Measurements from ENCODE around the gene DPP10.
A peak's percentile ranks its signal among the peaks of the same experiment; 100 is the strongest.

DPP10 gene

DNA sequence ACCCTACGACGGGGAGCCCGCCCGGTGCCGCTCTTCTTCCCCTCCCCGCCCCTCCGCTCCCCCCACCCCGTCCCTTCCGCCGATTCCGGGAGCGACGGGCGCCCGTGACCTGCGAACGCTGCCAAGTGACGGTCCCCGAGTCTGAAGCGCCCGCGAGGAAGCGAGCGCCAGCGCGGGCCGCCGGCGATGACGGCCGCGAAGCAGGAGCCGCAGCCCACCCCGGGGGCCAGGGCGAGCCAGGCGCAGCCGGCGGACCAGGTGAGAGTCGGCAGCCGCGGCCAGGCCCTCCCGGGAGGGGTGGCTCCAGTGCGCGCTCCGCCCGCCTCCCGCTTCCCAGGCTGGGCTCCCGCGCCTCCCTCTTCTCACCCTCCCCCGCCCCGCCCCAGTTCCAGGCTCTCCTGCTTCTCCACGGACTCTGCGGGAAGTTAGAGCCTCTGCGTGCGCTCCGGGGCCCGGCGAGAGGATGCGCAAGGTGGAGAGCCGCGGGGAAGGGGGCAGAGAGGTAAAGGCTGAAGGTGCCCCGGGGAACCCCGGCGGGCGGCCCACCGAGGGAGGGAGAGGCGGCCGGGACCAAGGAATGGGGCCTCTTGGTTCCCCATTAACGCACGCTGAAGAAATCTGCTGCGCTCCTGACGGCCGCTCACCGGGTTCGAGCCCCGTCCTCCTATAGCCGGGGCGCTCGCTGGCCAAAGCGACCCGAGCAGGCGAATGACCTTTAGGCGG is 719.5 kb downstream of the DPP10 start:
- no CpG with 5 or more reads among the region's 83 CpGs for WGBS (ENCODE audit: insufficient coverage, insufficient read length)
- no peaks in the 10 kb centered on the region for H3K36me3 ChIP-seq (ENCODE audit: control insufficient read depth, insufficient read depth, low read length)
- peak overlapping the region; percentile 66 for H3K4me3 ChIP-seq (ENCODE audit: low read length)
- no peak overlapping the region for H3K27ac ChIP-seq (ENCODE audit: low read length)
- peak; percentile 11 for DNase-seq (ENCODE audit: low read depth, low spot score)
- peaks cover 2% of the 10 kb centered on the region; the same call in 1 of the 2 replicates for H3K4me1 ChIP-seq (ENCODE audit: control insufficient read depth, insufficient read depth, low read length)
- peaks cover 20% of the 10 kb centered on the region for H3K27me3 ChIP-seq (ENCODE audit: control insufficient read depth, insufficient read depth, low read length)
- no peaks in the 10 kb centered on the region for H3K9me3 ChIP-seq (ENCODE audit: control insufficient read depth, insufficient read depth, low read length)

DNA sequence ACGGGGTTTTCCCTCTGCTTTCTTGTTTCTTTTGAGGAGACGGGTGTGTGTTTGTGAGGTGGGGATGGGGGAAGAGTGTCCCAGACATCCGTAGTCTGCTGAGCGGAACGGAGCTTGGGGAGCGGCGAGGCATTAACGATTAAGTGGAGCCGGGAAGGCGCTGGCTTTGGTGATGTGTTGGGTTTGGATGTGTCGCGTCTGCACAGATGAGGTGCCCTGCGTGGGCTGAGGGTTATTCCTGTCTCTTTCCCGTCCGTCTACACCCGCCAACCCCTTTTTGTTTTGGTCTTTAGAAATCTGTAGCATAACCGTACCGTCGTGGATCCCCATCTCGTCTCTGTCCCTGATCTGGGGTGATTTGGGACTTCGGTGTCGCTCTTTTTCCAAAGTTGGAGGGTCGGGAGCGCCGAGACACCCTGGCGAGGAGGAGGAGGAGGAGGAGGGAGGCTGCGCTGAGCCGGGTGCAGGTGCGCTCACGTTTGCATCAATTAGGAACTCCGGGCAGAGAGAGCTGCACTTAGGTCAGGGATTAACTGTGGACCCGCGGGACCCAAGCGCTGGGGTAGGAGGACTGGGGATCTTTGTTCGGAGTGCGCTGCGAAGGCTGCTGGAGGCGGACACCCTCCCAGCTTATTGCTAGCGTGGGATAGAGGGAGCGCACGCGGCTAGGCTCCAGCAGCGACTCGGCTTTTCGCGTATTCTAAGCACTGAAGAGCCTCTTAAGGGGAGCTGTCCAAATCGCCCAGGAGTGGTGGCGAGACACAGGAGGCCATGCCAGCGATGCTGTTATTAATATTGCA is 720.3 kb downstream of the DPP10 start:
- no CpG with 5 or more reads among the region's 49 CpGs for WGBS (ENCODE audit: insufficient coverage, insufficient read length)
- H3K4me1 ChIP-seq (ENCODE audit: control insufficient read depth, insufficient read depth, low read length) = peaks cover 2% of the 10 kb centered on the region; the same call in 1 of the 2 replicates
- H3K4me3 ChIP-seq (ENCODE audit: low read length) = peak overlapping the region; percentile 66; the same call in 1 of the 2 replicates
- H3K27ac ChIP-seq (ENCODE audit: low read length) = no peak overlapping the region
- no peaks in the 10 kb centered on the region for H3K36me3 ChIP-seq (ENCODE audit: control insufficient read depth, insufficient read depth, low read length)
- H3K9me3 ChIP-seq (ENCODE audit: control insufficient read depth, insufficient read depth, low read length) = no peaks in the 10 kb centered on the region
- DNase-seq (ENCODE audit: low read depth, low spot score) = peak; percentile 1
- peaks cover 20% of the 10 kb centered on the region for H3K27me3 ChIP-seq (ENCODE audit: control insufficient read depth, insufficient read depth, low read length)

DNA sequence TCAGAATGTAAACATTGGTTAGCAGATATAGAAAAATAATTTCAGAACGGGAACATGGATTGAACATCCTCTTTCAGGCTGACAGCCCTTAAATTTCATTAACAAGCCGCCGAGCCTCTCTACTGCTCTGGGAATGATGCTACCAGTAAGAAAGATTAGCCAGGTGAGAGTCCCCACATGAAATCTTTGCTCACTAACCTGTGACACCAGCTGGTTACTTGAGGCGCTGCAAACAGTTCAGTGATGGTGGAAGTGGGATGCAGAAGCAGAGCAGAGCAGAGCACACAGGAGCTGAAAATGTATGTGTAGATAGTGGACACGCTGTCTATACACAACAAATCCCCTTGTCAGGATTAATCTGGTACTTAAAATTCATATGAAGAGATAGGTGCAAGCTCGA is 721.1 kb downstream of the DPP10 start:
- Histone ChIP-seq H3K27ac (ENCODE audit: low read length) (no peak overlapping the region), H3K27me3 (ENCODE audit: control insufficient read depth, insufficient read depth, low read length) (peaks cover 20% of the 10 kb centered on the region), H3K4me3 (ENCODE audit: low read length) (no peak overlapping the region), H3K36me3 (ENCODE audit: control insufficient read depth, insufficient read depth, low read length) (no peaks in the 10 kb centered on the region), H3K4me1 (ENCODE audit: control insufficient read depth, insufficient read depth, low read length) (peaks cover 2% of the 10 kb centered on the region; the same call in 1 of the 2 replicates), H3K9me3 (ENCODE audit: control insufficient read depth, insufficient read depth, low read length) (no peaks in the 10 kb centered on the region)
- peak; percentile 2 for DNase-seq (ENCODE audit: low read depth, low spot score)
- no CpG with 5 or more reads among the region's 6 CpGs for WGBS (ENCODE audit: insufficient coverage, insufficient read length)

DNA sequence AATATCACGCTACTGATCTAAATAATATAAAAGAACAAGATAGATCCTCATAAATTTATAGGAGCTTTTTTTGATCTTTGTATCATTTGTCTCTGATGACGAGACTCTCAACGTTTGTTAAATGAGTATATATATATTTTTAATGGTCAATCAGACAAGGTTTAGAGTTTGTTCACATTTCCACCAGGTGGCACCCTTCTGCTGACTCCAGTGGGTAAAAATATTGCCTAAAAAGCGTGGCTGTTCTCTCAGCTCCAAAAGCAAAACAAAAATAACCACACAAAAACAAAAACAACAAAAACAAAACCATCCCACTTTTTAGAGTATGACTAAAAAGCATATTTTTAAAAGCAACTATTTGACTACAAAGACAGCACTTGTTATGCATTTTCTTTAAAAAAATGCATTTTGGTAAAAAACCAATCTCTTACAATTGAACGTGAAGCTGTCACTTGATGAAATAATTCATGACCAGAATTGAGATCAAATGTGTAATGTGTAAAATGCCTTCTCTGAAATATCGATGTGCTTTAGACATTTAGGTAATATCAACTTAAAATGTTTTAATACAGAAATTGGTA is 723.2 kb downstream of the DPP10 start:
- H3K9me3 ChIP-seq (ENCODE audit: control insufficient read depth, insufficient read depth, low read length) = no peaks in the 10 kb centered on the region
- H3K27ac ChIP-seq (ENCODE audit: low read length) = no peak overlapping the region
- H3K27me3 ChIP-seq (ENCODE audit: control insufficient read depth, insufficient read depth, low read length) = peaks cover 16% of the 10 kb centered on the region
- no CpG with 5 or more reads among the region's 6 CpGs for WGBS (ENCODE audit: insufficient coverage, insufficient read length)
- no peaks in the 10 kb centered on the region for H3K4me1 ChIP-seq (ENCODE audit: control insufficient read depth, insufficient read depth, low read length)
- H3K36me3 ChIP-seq (ENCODE audit: control insufficient read depth, insufficient read depth, low read length) = no peaks in the 10 kb centered on the region
- no peak overlapping the region for H3K4me3 ChIP-seq (ENCODE audit: low read length)
- peak; percentile 7 for DNase-seq (ENCODE audit: low read depth, low spot score)

DNA sequence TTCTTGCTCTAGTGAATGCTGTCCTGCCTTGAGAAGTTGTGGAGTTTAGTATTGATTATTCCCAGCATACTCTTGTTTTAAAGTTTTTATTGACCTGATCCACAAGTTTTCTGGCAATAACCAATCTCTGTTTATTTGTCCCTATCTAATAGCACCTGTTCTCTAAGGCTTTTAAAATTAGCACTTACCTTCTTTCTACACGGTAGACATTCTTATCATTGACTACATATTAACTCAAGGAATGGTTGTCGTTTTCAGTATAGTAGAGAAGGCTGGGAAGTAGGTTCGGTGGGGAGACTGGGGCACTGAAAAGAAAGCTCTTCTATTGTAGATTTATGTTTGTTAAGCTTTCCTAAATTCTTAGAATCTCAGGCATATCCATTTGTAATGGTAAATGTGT is 726.0 kb downstream of the DPP10 start:
- Histone ChIP-seq H3K9me3 (ENCODE audit: control insufficient read depth, insufficient read depth, low read length) (no peaks in the 10 kb centered on the region), H3K4me3 (ENCODE audit: low read length) (no peak overlapping the region), H3K27me3 (ENCODE audit: control insufficient read depth, insufficient read depth, low read length) (peaks cover 2% of the 10 kb centered on the region; the same call in 1 of the 2 replicates), H3K36me3 (ENCODE audit: control insufficient read depth, insufficient read depth, low read length) (no peaks in the 10 kb centered on the region), H3K27ac (ENCODE audit: low read length) (no peak overlapping the region), H3K4me1 (ENCODE audit: control insufficient read depth, insufficient read depth, low read length) (no peaks in the 10 kb centered on the region)
- no peak for DNase-seq (ENCODE audit: low read depth, low spot score)
- no CpG with 5 or more reads among the region's 3 CpGs for WGBS (ENCODE audit: insufficient coverage, insufficient read length)

DNA sequence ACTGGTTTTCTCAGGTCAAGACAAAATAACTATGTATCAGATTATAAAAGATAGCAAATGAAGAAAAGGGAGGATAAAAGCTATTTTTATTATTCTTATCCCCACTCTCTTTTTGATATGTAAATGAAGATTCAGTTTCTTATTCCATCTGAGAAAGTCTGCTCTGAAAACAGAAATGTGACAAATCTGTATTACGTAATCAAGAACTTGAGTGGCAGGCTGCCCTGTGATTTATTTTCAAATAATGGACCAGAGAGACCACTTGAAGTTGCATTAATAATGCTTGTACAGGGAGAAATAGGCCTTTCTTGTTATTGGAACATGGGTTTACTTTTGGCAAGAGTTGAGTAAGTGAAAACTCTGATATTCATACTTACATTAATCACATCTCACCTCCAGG is 727.4 kb downstream of the DPP10 start:
- no peaks in the 10 kb centered on the region for H3K27me3 ChIP-seq (ENCODE audit: control insufficient read depth, insufficient read depth, low read length)
- no peak overlapping the region for H3K4me3 ChIP-seq (ENCODE audit: low read length)
- DNase-seq (ENCODE audit: low read depth, low spot score) = no peak
- no peaks in the 10 kb centered on the region for H3K4me1 ChIP-seq (ENCODE audit: control insufficient read depth, insufficient read depth, low read length)
- no CpG with 5 or more reads among the region's 1 CpG for WGBS (ENCODE audit: insufficient coverage, insufficient read length)
- no peaks in the 10 kb centered on the region for H3K36me3 ChIP-seq (ENCODE audit: control insufficient read depth, insufficient read depth, low read length)
- no peak overlapping the region for H3K27ac ChIP-seq (ENCODE audit: low read length)
- no peaks in the 10 kb centered on the region for H3K9me3 ChIP-seq (ENCODE audit: control insufficient read depth, insufficient read depth, low read length)

DNA sequence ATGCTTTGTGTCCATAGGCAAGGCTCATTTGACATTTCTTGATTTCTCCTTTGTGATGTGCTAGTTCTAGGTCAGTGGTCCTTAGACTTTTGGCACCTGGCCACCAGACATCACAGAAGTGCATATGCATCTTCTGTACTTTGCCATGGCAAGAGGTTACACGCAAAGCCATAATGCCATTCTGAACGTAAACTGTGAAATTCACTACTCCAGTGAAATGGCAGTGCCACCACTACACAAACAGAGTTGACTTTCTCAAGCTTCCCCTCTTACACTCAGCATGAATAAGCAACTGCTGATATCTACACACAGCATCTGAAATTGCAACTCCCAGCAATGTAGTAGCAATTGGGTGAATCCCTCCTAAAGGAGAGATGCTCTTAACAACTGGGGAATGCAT is 729.3 kb downstream of the DPP10 start:
- Histone ChIP-seq H3K27me3 (ENCODE audit: control insufficient read depth, insufficient read depth, low read length) (no peaks in the 10 kb centered on the region), H3K4me3 (ENCODE audit: low read length) (no peak overlapping the region), H3K36me3 (ENCODE audit: control insufficient read depth, insufficient read depth, low read length) (no peaks in the 10 kb centered on the region), H3K27ac (ENCODE audit: low read length) (no peak overlapping the region), H3K4me1 (ENCODE audit: control insufficient read depth, insufficient read depth, low read length) (no peaks in the 10 kb centered on the region), H3K9me3 (ENCODE audit: control insufficient read depth, insufficient read depth, low read length) (no peaks in the 10 kb centered on the region)
- no CpG with 5 or more reads among the region's 2 CpGs for WGBS (ENCODE audit: insufficient coverage, insufficient read length)
- DNase-seq (ENCODE audit: low read depth, low spot score) = no peak

DNA sequence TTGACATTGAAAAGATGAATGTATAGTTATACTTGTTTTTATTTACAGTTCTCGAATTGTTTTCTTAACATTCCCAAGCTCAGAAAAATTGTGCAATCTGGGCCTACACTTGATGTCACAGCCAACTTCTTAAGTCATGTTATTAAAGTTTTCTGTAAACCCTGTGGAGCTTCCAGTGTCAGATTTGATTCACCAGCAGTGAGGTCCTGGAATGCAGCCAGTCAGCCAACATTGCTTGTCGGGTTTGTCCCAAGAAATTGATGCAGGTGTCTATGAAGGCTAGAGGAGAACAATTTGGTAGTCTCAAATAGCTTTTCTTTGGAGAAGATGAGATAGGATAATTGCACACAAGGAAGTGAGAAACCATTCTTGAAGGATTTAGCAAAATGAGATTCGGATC is 732.2 kb downstream of the DPP10 start:
- no CpG with 5 or more reads among the region's 3 CpGs for WGBS (ENCODE audit: insufficient coverage, insufficient read length)
- no peak overlapping the region for H3K4me3 ChIP-seq (ENCODE audit: low read length)
- no peaks in the 10 kb centered on the region for H3K4me1 ChIP-seq (ENCODE audit: control insufficient read depth, insufficient read depth, low read length)
- no peaks in the 10 kb centered on the region for H3K9me3 ChIP-seq (ENCODE audit: control insufficient read depth, insufficient read depth, low read length)
- no peaks in the 10 kb centered on the region for H3K36me3 ChIP-seq (ENCODE audit: control insufficient read depth, insufficient read depth, low read length)
- H3K27me3 ChIP-seq (ENCODE audit: control insufficient read depth, insufficient read depth, low read length) = no peaks in the 10 kb centered on the region
- no peak overlapping the region for H3K27ac ChIP-seq (ENCODE audit: low read length)
- DNase-seq (ENCODE audit: low read depth, low spot score) = no peak

DNA sequence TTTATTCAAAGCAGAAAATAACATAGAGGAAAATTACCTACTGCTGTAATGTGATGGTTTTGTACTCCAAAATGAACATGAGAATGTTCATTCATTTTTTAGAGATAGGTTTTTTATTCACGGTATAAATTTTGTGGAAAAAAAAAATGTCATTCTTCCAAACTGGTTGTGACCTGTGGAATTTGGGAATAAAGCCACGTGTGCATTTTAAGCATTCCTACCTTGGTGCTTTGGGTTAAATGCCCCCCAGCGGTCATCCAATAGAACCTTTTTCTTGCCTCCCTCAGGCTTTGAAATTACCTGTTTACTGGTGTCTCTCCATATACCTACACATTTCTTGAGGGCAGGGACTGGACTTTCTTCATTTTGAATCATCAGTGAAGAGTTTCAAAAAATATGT is 740.7 kb downstream of the DPP10 start:
- no peak overlapping the region for H3K27ac ChIP-seq (ENCODE audit: low read length)
- no peaks in the 10 kb centered on the region; the same call in 1 of the 2 replicates for H3K4me1 ChIP-seq (ENCODE audit: control insufficient read depth, insufficient read depth, low read length)
- no CpG with 5 or more reads among the region's 3 CpGs for WGBS (ENCODE audit: insufficient coverage, insufficient read length)
- no peaks in the 10 kb centered on the region for H3K9me3 ChIP-seq (ENCODE audit: control insufficient read depth, insufficient read depth, low read length)
- H3K36me3 ChIP-seq (ENCODE audit: control insufficient read depth, insufficient read depth, low read length) = no peaks in the 10 kb centered on the region
- no peak for DNase-seq (ENCODE audit: low read depth, low spot score)
- no peak overlapping the region for H3K4me3 ChIP-seq (ENCODE audit: low read length)
- no peaks in the 10 kb centered on the region for H3K27me3 ChIP-seq (ENCODE audit: control insufficient read depth, insufficient read depth, low read length)

DNA sequence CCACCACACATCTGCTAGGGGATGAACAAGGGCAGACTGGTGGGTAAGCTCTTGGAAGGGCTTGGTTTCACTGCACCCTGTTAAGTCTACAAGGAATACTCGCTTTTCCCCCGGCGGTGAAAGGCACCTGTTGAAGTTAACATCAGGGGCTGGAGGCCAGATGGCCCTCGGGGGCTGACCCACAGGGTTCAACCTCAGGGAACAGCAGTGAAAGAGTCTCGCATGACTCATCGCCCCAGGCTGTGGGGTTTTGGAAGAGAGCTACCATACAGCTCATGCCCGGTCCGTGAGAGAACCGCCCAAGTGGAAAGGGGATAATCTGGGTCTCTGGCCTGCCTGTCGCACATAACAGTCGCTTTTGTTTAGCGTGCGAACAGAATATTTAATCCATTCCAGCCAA is 748.0 kb downstream of the DPP10 start:
- H3K4me3 ChIP-seq (ENCODE audit: low read length) = no peak overlapping the region
- no peak overlapping the region for H3K27ac ChIP-seq (ENCODE audit: low read length)
- H3K36me3 ChIP-seq (ENCODE audit: control insufficient read depth, insufficient read depth, low read length) = no peaks in the 10 kb centered on the region
- H3K4me1 ChIP-seq (ENCODE audit: control insufficient read depth, insufficient read depth, low read length) = no peaks in the 10 kb centered on the region
- DNase-seq (ENCODE audit: low read depth, low spot score) = no peak
- H3K27me3 ChIP-seq (ENCODE audit: control insufficient read depth, insufficient read depth, low read length) = no peaks in the 10 kb centered on the region
- no peaks in the 10 kb centered on the region for H3K9me3 ChIP-seq (ENCODE audit: control insufficient read depth, insufficient read depth, low read length)
- WGBS (ENCODE audit: insufficient coverage, insufficient read length) = no CpG with 5 or more reads among the region's 13 CpGs

Measured in iPS DF 6.9 (cell line).